Vagina (tissue), 2 donors: Measurements from ENCODE around the gene SSMEM1. TPM values are rescaled to one million over a fixed set of nuclear protein-coding genes. Genes with fewer than 3 reads are reported as not detected.
"Not testable (repeated sequence)": the region's sequence is repeated elsewhere in the genome, so short reads cannot be mapped to it uniquely, and the experiment has no call there.

Source experiments
- DNase-seq, 2 donors: peaks; one replicate each; pipeline ENCODE4 v3.0.0-alpha.2; 2017; ENCODE audit errors: extremely low spot score in 2 of 2
- H3K27ac ChIP-seq: fragments of 200-600 bp; sonication (generic); one replicate; pipeline ENCODE4 v1.5.1; 2019
- H3K27me3 ChIP-seq: fragments of 200-600 bp; sonication (generic); one replicate; pipeline ENCODE4 v1.5.1; 2019
- H3K36me3 ChIP-seq, 2 donors: fragments of 200-600 bp; sonication (generic); one replicate each; pipeline ENCODE4 v1.5.1; 2017 to 2019
- H3K4me1 ChIP-seq: fragments of 200-600 bp; sonication (generic); one replicate; pipeline ENCODE4 v1.5.1; 2019
- H3K4me3 ChIP-seq, 2 donors: fragments of 200-600 bp; sonication (generic); 1 replicate in 1 of 2; 2 replicates in 1 of 2; pipeline ENCODE4 v1.5.1; 2016 to 2019
- H3K9me3 ChIP-seq: fragments of 200-600 bp; sonication (generic); one replicate; pipeline ENCODE4 v1.5.1; 2019
- POLR2A ChIP-seq, 2 donors: fragments of 450-650 bp; IDR thresholded peaks; one replicate each; pipeline ENCODE4 v1.6.1; 2017; ENCODE audit warnings: antibody characterized with exemption in 2 of 2, mild to moderate bottlenecking in 2 of 2, moderate library complexity in 2 of 2
- POLR2AphosphoS5 ChIP-seq, 2 donors: sonication (generic); formaldehyde crosslinking; IDR thresholded peaks; one replicate each; pipeline ENCODE4 v1.9.0; 2017; ENCODE audit warnings: antibody characterized with exemption in 2 of 2, mild to moderate bottlenecking in 2 of 2, low read depth in 1 of 2; ENCODE audit not compliant: insufficient read depth in 1 of 2
- intact Hi-C: fragments of 100-400 bp; cut with DNase I; formaldehyde crosslinking; loops from one replicate; pipeline ENCODE4 v1.15.1; 2023
- total RNA-seq: library from RNA; depleted of rRNA; stranded (reverse); fragments of >200 nt; gene quantifications from one replicate; pipeline ENCODE4 v1.2.3, GENCODE V29; 2016
- TF ChIP-seq, protein P1 (sequence below), 3 experiments: fragments of 450-650 bp in 2 of 3; fragments of 200-600 bp in 1 of 3; sonication (generic) in 1 of 3; IDR thresholded peaks; one replicate each; pipeline ENCODE4 v1.5.1; 2017 to 2019; ENCODE audit warnings: antibody characterized with exemption in 3 of 3, mild to moderate bottlenecking in 2 of 3, moderate library complexity in 2 of 3

Gene SSMEM1
- total RNA-seq, 1 donor from 2014 or later = not detected

DNA sequence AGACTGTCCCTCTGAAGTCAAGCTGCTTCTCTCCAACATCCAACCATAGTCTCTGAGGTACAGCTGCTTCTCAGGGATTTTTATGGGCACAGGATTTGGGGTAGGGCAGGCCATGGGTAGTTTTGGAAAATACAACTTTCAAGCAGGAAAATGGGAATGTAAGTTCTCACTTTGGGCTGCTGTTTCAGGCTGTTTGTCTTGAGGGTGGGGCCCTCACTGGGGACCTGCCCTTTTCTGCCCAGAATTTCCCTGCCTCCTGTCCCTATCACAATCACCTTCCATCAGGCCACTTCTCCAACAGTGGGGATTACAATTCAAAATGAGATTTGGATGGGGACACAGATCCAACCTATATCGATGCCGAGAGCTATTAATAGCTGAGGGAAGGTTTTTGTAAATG lies 24.5 kb downstream of the SSMEM1 start:
- no peak overlapping the region for H3K4me3 ChIP-seq

GRCh38 chr7:130234078-130234477 lies 26.4 kb downstream of the SSMEM1 start:
- intact Hi-C loops = no loop called here
- no peak overlapping the region for H3K4me3 ChIP-seq
- peaks cover 5% of the 10 kb centered on the region for H3K4me1 ChIP-seq
- TF ChIP-seq POLR2A (IDR thresholded peaks at IDR 0.05) = no peak
- TF ChIP-seq, protein P1, sequence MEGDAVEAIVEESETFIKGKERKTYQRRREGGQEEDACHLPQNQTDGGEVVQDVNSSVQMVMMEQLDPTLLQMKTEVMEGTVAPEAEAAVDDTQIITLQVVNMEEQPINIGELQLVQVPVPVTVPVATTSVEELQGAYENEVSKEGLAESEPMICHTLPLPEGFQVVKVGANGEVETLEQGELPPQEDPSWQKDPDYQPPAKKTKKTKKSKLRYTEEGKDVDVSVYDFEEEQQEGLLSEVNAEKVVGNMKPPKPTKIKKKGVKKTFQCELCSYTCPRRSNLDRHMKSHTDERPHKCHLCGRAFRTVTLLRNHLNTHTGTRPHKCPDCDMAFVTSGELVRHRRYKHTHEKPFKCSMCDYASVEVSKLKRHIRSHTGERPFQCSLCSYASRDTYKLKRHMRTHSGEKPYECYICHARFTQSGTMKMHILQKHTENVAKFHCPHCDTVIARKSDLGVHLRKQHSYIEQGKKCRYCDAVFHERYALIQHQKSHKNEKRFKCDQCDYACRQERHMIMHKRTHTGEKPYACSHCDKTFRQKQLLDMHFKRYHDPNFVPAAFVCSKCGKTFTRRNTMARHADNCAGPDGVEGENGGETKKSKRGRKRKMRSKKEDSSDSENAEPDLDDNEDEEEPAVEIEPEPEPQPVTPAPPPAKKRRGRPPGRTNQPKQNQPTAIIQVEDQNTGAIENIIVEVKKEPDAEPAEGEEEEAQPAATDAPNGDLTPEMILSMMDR (IDR thresholded peaks at IDR 0.05) = no peak
- TF ChIP-seq POLR2AphosphoS5 (IDR thresholded peaks at IDR 0.05; ENCODE audit: insufficient read depth in 1 of 2, low read depth in 1 of 2) = no peak
- no peaks in the 10 kb centered on the region for H3K27me3 ChIP-seq
- H3K36me3 ChIP-seq = no peaks in the 10 kb centered on the region
- no peak overlapping the region for H3K27ac ChIP-seq
- no peak for DNase-seq
- no peaks in the 10 kb centered on the region for H3K9me3 ChIP-seq

More for the DNA sequence above, 24.5 kb downstream of the SSMEM1 start:
- Histone ChIP-seq H3K4me1 (peaks cover 22% of the 10 kb centered on the region), H3K27ac (no peak overlapping the region), H3K27me3 (no peaks in the 10 kb centered on the region), H3K36me3 (no peaks in the 10 kb centered on the region), H3K9me3 (no peaks in the 10 kb centered on the region)
- no peak for DNase-seq
- TF ChIP-seq POLR2A (IDR thresholded peaks at IDR 0.05) (no peak), POLR2AphosphoS5 (IDR thresholded peaks at IDR 0.05; ENCODE audit: insufficient read depth in 1 of 2, low read depth in 1 of 2) (no peak)
- TF ChIP-seq, protein P1 (IDR thresholded peaks at IDR 0.05) = no peak
- intact Hi-C loops = no loop called here

DNA sequence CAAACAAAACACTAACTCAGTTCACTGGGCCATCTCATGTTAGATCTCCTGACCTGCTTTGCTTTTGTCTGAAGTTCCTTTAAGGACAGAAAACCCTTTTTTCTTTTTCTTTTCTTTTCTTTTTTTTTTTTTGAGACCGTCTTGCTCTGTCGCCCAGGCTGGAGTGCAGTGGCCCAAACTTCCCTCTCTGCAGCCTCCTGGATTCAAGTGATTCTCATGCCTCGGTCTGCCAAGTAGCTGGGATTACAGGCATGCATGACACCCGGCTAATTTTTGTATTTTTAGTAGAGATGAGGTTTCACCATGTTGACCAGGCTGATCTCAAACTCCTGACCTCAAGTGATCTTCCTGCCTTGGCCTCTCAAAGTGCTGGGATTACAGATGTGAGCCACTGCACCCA lies 28.7 kb downstream of the SSMEM1 start:
- H3K36me3 ChIP-seq, H3K27me3 ChIP-seq, H3K27ac ChIP-seq, H3K4me1 ChIP-seq, H3K4me3 ChIP-seq, DNase-seq, H3K9me3 ChIP-seq, intact Hi-C loops: not testable (repeated sequence)

GRCh38 chr7:130240240-130240639 lies 32.6 kb downstream of the SSMEM1 start:
- no peak for DNase-seq
- H3K27ac ChIP-seq = no peak overlapping the region
- H3K4me1 ChIP-seq = peaks cover 9% of the 10 kb centered on the region
- no peak for TF ChIP-seq POLR2A (IDR thresholded peaks at IDR 0.05)
- TF ChIP-seq, protein P1 (IDR thresholded peaks at IDR 0.05) = no peak
- TF ChIP-seq POLR2AphosphoS5 (IDR thresholded peaks at IDR 0.05; ENCODE audit: insufficient read depth in 1 of 2, low read depth in 1 of 2) = no peak
- no peaks in the 10 kb centered on the region for H3K27me3 ChIP-seq
- no peaks in the 10 kb centered on the region for H3K9me3 ChIP-seq
- H3K36me3 ChIP-seq = no peaks in the 10 kb centered on the region
- intact Hi-C loops = no loop called here
- no peak overlapping the region for H3K4me3 ChIP-seq

DNA sequence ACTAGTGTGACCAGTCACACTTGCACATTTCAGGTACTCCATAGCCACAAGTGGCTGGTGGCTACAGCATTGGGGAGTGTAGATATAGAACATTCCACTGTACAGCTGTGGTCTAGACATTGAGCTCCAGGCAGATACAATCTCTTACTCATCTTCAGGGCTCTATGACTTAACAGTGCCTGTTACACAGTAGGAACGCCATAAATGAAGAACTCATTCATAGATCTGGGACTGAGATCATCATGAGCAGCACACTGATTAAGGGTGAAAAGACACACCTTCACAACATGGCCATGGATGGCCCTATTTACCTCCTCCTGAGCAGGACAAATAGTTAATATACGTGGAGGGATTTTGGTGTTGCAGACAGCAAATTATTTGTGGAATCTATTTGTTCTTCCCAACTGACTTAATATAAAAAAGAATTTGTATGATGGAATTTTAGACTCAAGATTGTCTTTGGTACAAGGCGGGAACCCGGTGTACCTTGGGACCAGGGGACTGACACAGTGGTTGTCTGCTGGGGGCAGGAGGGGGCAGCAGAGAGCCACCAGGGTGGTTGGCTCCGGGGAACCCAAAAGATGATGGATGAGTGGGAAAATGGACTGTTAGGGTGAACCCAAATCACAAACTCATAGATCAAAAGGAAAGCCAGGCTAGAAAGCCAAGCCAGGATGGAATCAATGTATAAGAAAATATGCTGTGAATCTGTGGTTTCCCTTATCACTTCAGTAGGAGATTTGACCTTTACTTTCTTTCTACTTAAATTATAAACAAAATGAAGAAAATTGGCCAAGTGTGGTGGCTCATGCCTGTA lies 34.7 kb downstream of the SSMEM1 start:
- H3K4me1 ChIP-seq = peaks cover 9% of the 10 kb centered on the region
- H3K27me3 ChIP-seq = no peaks in the 10 kb centered on the region
- no peak for TF ChIP-seq POLR2AphosphoS5 (IDR thresholded peaks at IDR 0.05; ENCODE audit: insufficient read depth in 1 of 2, low read depth in 1 of 2)
- TF ChIP-seq, protein P1 (IDR thresholded peaks at IDR 0.05) = peak in 2 of 3 experiments; percentile 4 to 50
- TF ChIP-seq POLR2A (IDR thresholded peaks at IDR 0.05) = no peak
- no peaks in the 10 kb centered on the region for H3K36me3 ChIP-seq
- no peak overlapping the region for H3K27ac ChIP-seq
- DNase-seq = no peak
- intact Hi-C loops = no loop called here
- no peak overlapping the region for H3K4me3 ChIP-seq
- no peaks in the 10 kb centered on the region for H3K9me3 ChIP-seq

DNA sequence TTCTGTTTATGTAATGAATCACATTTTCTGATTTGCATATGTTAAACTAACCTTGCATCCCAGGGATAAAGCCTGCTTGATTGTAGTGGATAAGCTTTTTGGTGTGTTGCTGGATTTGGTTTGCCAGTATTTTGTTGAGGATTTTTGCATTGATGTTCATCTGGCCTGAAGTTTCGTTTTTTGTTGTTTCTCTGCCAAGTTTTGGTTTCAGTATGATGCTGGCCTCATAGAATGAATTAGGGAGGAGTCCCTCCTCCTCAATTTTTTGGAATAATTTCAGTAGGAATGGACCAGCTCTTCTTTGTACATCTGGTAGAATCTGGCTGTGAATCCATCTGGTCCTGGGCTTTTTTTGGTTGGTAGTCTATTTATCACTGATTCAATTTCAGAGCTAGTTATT lies 35.8 kb downstream of the SSMEM1 start:
- DNase-seq, H3K27ac ChIP-seq, H3K4me1 ChIP-seq, H3K9me3 ChIP-seq, H3K4me3 ChIP-seq, H3K36me3 ChIP-seq, H3K27me3 ChIP-seq, intact Hi-C loops: not testable (repeated sequence)

- intact Hi-C loops = not testable (repeated sequence)
These were observed 38.8 kb downstream of the SSMEM1 start for GRCh38 chr7:130246491-130246890.

GRCh38 chr7:130248842-130249241 lies 41.2 kb downstream of the SSMEM1 start:
- H3K27ac ChIP-seq, H3K9me3 ChIP-seq, intact Hi-C loops, DNase-seq, H3K27me3 ChIP-seq, H3K4me3 ChIP-seq, H3K4me1 ChIP-seq, H3K36me3 ChIP-seq: not testable (repeated sequence)

More at GRCh38 chr7:130246491-130246890, 38.8 kb downstream of the SSMEM1 start:
- not testable (repeated sequence) for H3K36me3 ChIP-seq, H3K4me3 ChIP-seq, H3K27me3 ChIP-seq, H3K4me1 ChIP-seq, H3K27ac ChIP-seq, DNase-seq, H3K9me3 ChIP-seq

- intact Hi-C loops, H3K27me3 ChIP-seq, H3K9me3 ChIP-seq, H3K36me3 ChIP-seq, H3K4me1 ChIP-seq, DNase-seq, H3K4me3 ChIP-seq, H3K27ac ChIP-seq: not testable (repeated sequence)
These were observed 42.0 kb downstream of the SSMEM1 start for GRCh38 chr7:130249626-130250025.
